NCI-H1694 (cell line): Measurements from ENCODE around the gene ANKS1B.
"Not testable (repeated sequence)": the region's sequence is repeated elsewhere in the genome, so short reads cannot be mapped to it uniquely, and the experiment has no call there.

Experiments
- DNase-seq: peaks from one replicate; lab custom pipeline; 2025; lab: John Stamatoyannopoulos, UW

Gene ANKS1B

GRCh38 chr12:99374023-99374422 lies 610.7 kb downstream of the ANKS1B start:
- DNase-seq, result no peak

GRCh38 chr12:99372257-99372920 lies 612.3 kb downstream of the ANKS1B start:
- DNase-seq, result no peak

- no peak for DNase-seq
Measured at GRCh38 chr12:99370421-99371138, 614.2 kb downstream of the ANKS1B start.

- DNase-seq, result no peak
Measured at GRCh38 chr12:99367181-99367580, 617.6 kb downstream of the ANKS1B start.

GRCh38 chr12:99352269-99352668 lies 632.5 kb downstream of the ANKS1B start:
- DNase-seq, result no peak

DNA sequence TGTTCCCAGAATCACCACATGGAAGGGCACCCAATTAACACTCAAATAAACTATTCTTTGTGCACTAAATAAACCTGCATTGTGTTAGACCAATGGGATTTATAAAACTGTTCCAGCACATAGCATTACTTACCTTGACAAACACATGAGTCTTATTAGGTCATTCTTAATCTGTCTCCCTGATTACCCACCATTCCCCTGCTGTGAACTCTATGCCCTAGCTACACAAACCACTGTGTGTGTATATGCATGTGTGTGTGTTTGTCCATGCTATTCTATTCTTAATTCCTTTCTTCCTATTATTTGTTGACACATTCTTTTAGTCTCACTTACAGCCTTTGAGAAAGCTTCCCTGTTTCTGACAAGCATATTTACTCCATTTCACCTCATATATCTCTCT lies 640.8 kb downstream of the ANKS1B start:
- DNase-seq, result no peak

GRCh38 chr12:99339663-99340062 lies 645.1 kb downstream of the ANKS1B start:
- no peak for DNase-seq

DNA sequence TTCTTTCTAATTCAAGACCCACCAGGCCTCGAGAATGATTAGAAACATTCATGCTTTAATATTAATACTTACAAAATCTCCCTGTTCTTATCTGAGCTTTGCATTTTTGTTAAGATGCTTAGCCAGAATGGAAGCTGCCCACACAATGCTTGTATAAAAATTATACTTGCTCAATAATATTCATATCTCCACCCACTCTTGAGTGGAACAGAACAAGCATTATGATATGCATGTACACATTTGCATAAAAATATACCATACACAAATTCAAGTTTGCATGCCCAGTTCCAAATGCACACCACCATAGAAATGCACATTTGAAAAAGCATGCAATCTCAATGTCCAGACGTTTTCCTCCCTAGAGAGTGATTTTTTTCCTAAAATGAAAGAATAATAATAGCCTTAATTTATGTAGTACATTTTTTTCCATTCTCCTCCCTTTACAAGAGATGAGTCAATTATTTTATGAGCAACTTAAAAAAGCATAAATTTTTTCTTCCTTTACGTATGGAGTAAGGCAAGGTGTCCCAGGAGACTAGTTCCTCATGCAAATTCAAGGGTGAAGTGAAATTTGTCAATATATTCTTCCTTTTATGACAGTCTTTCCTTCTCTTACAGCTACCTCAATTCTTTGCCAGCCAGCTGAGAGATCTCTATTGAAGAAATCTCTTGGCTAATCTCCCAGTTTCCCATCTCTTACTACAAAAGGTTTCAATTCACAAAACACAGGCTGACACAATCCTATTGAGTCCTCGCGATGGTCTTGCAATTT lies 650.3 kb downstream of the ANKS1B start:
- no peak for DNase-seq

GRCh38 chr12:99332936-99333591 lies 651.7 kb downstream of the ANKS1B start:
- DNase-seq, result no peak

DNA sequence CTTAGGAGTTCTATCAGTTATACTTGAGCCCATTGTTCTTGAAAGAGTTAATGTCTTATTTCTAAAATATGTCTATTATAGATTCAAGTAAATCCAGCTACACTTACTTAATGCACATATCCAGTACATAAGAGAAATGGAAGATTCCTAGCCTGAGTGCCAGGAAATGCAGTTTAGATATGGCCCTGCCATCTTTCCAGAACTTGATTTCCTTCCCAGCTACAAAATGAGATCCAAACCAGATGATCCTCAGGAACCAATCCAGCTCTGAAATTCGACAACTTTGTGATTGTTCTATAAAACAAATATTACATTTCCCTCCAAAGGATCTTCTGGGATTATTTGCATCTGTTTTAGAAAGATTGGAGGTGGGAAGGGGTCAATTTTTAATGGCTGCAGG lies 654.5 kb downstream of the ANKS1B start:
- DNase-seq, result no peak

- DNase-seq, result not testable (repeated sequence)
Measured at GRCh38 chr12:99321210-99321609, 663.5 kb downstream of the ANKS1B start.

GRCh38 chr12:99311373-99311772 lies 673.4 kb downstream of the ANKS1B start:
- no peak for DNase-seq

DNA sequence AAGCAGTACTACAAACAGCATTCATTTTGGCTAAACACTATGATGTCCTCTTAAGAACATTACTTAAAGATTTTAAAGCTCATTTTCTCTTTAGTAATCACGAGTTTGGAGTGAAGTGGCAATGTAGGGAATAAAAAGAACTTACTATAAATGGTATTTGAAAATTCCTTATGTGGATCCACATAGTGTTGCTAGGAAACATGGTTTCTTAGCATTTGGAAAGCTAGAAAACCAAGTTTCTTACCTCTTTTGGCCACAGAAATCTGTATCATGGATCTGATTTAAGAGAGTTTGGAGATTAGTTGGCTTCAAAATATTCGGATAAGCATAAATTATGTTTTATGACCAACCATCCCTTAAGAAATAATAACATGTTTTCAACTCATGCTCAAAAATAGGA lies 674.9 kb downstream of the ANKS1B start:
- DNase-seq, result no peak

DNA sequence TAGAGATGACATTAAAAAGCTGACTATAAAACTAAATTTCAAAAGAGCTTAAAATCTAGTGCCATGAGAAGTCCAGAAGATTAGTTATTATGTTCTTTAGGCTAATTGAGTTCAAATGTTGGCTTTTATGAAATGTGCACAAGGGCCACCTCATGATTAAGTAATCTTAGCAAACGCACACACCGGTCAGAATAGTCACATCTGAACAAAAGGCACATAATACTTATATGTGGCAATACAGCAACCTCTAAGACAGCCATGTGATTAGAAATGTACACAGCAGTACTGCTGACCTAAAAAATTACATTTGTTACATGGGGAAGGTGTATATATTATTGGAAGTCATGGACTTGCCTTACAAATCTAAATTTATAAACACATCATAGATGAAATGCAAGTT lies 681.9 kb downstream of the ANKS1B start:
- DNase-seq, result no peak

DNA sequence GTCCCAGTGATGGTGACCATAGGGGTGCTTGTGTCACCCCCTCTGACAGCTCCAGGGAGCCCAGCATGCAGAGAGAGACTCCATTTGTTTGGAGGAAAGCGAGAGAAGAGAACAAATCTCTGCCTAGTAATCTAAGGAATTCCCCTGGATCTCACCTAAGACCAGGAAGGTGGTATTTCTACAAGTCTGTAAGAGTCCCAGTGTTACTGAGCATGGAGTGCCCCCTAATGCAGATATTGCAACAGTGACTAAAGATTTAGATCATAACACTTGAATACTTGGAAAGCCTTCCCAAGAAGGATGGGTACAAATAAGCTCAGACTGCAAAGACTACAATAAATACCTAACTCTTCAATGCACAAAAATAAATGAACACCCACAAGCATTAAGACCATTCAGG lies 697.6 kb downstream of the ANKS1B start:
- no peak for DNase-seq

DNA sequence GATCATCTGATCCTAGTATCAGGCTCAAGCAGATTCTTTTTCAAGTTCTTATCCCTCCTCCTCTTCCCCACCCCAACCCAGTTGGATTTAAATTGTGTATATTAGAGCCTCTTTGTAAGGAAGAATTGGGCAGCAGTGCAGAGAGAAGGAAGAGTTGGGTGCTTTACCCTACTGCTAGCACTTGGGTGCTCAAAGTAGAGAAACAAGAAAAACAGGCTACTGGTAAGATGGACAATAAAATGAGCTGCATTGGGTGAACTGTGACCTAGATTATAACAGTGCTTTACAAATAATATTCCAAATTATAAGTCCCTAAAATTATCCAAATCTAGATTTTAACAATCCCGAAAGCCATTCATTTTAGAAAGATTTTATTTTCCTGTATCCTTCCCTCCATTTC lies 700.6 kb downstream of the ANKS1B start:
- no peak for DNase-seq

DNA sequence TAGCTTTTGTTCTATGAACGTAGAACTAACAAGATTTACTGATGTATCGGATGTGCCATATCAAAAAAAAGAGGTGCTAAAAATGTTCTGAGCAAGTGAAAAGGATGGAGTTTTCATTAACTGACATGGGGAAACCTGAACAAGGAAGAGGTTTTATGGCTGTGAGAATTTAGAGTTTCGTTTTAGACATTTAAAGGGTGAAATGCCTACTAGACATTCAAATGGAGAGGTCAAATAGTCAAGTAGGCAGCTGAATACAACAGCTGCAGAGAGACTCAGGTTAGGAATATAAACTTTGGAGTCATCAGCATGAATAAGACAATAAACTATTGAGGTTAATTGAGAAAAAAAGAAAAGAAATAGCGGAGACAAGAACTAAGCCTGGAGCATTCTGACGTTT lies 702.1 kb downstream of the ANKS1B start:
- no peak for DNase-seq

- DNase-seq, result no peak
Measured at GRCh38 chr12:99282086-99282485, 702.6 kb downstream of the ANKS1B start.

- DNase-seq, result no peak
Measured at GRCh38 chr12:99281277-99281676, 703.5 kb downstream of the ANKS1B start.

DNA sequence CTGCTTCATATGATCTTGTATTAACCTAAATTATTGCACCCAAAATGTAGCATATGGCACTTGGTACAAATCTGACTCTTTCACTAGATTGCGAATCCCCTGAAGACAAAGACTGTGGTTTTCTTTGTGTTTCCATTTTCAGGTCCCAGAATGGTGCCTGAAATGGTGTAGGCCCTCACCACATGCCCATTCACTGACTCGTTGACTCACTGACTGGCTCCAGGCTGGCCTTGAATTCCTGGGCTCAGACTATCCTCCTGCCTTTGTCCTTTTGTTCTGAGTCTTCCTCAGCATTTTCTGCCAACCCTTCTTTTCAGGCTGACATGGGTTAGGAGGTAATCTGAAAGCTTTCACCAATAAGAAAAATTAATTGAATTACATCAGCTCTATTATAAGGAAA lies 705.8 kb downstream of the ANKS1B start:
- no peak for DNase-seq

DNA sequence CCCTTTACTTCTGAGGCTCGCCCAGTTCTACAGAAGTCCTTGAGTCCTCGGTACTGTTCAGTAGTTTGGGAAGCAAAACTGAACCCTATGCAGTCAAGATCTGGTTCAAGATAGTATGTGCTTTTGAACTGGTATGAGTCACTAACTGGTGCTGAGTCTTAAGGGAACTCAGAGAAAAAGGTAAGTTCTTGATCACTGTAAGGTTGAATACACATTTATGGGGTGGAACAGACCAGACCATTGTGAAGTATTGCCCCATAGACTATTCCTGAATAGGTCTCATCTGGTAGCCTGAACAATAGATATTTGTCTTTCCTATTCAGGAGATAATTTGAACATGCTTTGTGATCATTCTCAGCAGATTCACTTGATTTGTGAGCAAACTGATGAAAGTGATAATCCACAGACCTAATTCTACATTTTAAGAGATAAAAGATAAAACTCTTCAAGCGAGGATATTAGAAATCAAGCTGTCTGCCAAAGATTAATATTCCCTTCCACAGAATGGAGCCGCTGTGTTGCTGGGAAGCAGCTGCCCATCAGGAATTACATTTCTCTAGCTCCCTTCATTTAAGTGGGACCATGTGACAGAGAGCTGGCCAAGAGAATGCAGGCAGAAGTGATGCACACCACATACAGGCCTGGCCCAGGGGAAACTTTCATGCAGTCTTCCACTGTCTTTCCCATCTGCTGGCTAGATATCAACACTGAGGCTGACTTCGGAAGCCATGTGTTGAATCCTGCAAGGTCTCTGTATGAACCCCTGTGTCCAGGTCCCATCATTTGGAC lies 707.0 kb downstream of the ANKS1B start:
- no peak for DNase-seq

DNA sequence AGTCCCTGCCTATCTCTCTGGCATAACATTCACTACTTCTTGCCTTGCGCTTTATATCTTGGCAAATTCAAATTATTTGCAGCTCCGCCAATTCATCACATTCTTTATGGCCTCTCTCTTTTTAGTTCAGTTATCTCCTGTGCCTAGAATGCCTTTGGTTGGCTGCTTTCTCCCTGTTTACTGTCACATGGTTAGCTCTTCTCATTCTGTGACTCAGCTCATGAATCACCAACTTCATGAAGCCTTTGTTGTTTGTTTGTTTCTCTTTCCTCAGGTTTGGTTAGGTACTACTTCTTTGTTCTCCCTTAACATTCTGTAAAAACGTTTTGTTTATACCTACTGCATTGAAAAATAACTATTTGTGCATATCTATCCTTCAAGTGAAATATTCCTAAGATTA lies 713.7 kb downstream of the ANKS1B start:
- no peak for DNase-seq
